ENCODE measurements around the gene IGFALS.

The IGFALS gene

DNA sequence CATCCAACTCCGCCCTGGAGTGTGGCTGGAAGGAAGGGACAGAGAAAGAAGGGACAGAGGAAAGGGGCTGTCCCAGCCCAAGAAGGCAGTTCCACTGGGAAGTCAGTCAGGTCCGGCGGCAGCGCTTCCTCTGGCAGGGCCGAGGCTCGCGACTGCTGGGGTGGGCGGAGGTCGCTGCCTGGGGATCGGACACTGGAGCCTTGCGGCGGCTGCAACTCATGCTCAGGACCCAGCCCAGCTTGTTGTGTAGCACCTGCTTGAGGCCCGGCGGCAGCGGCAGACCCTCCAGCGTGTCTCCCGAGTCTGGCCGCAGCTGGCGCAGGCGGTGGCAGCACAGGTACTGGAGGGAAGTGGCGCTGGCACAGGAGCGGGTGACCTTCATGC is 16.5 kb downstream of the IGFALS start:
- no peak for DNase-seq (ENCODE audit: low read depth)

DNA sequence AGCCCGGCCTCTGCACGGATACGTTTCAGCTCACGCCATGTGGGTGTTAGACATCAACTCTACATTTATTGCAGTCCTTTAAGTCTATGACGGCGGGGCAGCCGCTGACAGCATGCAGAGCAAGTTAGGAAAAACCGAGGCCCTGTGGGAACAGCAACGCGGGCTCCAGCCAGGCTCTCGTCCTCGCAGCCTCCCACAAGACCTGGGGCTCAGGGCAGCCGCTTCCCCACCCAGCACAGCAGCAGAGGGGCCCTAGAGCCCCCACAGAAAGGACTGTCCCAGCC is 16.9 kb downstream of the IGFALS start:
- no peak for DNase-seq (ENCODE audit: low read depth)

DNA sequence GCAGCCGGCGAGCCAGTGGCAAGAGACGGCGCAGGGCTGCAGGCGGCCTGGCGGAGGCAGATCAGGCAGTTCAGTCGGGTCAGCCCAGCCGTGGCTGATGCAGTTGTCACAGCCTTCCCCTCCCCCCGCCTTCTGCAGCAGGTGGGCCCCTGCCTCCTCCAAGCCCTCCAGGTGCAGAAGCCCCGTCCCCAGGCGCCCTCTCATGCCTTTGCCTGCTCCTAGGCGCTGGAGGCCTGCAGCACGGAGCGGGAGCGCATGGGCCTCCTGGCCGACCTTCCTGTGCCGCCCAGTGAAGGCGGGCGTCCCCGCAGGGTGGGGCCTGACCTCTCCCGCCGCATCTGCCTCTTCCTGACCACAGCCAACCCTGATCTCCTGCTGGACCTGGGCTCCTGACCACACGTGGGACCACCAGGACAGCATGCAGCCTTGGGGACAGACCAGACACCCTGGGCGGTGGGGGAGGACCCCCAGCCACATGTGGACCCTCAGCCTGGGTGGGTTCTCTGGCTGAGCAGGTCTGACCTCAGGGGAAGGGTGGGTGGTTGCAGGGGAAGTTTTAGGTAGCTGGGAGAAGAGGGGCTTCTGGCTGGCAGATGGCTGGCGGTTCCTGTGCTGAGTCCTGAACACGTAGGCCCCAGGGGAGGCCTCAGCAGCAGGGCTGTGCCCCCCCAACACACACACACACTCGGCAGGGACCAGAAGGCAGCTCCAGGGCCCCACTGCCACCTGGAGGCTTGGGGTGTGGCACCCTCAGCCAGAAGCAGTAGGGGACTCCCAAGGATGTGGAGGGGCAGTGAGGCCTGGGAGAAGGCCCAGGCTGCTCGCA is 17.4 kb downstream of the IGFALS start:
- DNase-seq (ENCODE audit: low read depth) = no peak

GRCh38 chr16:1775006-1775845 is 18.3 kb downstream of the IGFALS start:
- DNase-seq (ENCODE audit: low read depth) = no peak

GRCh38 chr16:1774448-1774780 is 19.1 kb downstream of the IGFALS start:
- no peak for DNase-seq (ENCODE audit: low read depth)

- DNase-seq (ENCODE audit: low read depth) = no peak
These were observed 19.6 kb downstream of the IGFALS start for GRCh38 chr16:1773703-1774447.

GRCh38 chr16:1772908-1773702 is 20.4 kb downstream of the IGFALS start, which contains the start of gene MRPS34:
MRPS34 (minus strand) TSS chr16:1773134; CDS start chr16:1773119, 15 bp downstream.
- peak; percentile 79 for DNase-seq (ENCODE audit: low read depth)

- peak; percentile 53 for DNase-seq (ENCODE audit: low read depth)
These were observed 21.1 kb downstream of the IGFALS start, which contains the start of gene EME2 for GRCh38 chr16:1772362-1772907. EME2 (plus strand) TSS chr16:1772810; CDS start chr16:1773228, 418 bp downstream.

DNA sequence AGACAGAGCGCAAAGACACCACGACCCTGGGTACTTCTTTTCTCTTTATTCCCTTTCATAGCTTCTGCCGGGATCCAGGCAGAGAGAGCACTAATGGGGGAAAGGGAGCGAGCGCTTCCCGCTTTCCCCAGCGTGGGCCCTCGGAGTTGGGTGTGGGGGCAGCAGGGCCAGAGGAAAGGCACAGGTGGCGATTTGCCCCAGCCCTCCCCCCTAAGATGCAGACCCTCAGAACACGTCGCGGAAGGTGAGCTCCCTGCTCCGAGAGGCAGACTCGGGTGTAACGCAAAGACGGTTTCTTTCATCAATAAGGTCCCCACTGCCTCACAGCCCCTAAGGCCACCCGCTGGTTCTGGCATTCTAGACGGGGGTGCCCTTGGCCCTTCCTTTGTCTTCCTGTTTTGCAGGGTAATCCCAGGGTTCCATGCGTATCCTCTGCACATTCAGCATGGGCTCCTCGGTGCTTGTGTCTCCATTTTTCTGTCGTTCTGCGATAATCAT is 21.6 kb downstream of the IGFALS start:
- DNase-seq (ENCODE audit: low read depth) = no peak

- DNase-seq (ENCODE audit: low read depth) = peak; percentile 79
These were observed 22.2 kb downstream of the IGFALS start, which contains the start of gene NME3 for GRCh38 chr16:1771188-1771863. NME3 (minus strand) TSS chr16:1771543; CDS start chr16:1771534, 9 bp downstream.

DNA sequence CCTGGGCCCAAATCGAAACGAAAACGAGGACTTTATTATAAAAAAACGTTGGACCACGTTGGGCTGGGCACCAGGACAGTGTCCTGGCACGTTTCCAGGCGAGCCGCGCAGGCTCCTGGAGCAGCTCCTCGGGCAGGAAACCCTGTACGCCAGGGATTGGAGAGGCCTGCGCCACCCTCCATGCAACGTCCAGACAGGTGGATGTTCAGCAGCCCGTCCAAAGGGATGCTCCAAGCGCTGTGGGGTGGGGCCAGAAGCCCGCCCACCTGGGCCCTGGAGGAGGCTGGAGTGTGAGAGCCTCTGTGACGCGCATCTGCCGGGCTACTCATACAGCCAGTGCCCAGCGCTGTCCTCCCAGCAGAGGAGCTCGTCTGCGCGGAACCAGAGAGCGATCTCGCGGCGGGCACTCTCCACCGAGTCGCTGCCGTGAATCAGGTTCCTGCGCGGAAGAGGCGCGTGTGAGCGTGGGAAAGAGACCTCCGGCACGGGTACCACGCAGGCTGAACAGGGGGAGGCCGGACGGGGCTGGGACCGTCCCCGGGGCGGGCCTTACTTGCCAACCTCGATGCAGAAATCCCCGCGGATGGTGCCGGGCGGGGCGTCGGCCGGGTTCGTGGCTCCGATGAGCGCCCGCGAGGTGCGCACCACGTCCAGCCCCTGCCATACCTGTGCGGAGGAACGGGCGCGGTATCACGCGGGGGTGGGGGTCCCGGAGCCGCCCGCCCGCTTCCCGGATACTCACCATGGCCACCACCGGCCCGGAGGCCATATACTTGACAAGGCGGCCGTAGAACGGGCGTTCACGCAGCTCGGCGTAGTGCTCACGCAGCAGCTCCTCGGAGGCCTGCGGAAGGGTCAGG is 22.9 kb downstream of the IGFALS start:
- DNase-seq (ENCODE audit: low read depth) = peak; percentile 46

DNA sequence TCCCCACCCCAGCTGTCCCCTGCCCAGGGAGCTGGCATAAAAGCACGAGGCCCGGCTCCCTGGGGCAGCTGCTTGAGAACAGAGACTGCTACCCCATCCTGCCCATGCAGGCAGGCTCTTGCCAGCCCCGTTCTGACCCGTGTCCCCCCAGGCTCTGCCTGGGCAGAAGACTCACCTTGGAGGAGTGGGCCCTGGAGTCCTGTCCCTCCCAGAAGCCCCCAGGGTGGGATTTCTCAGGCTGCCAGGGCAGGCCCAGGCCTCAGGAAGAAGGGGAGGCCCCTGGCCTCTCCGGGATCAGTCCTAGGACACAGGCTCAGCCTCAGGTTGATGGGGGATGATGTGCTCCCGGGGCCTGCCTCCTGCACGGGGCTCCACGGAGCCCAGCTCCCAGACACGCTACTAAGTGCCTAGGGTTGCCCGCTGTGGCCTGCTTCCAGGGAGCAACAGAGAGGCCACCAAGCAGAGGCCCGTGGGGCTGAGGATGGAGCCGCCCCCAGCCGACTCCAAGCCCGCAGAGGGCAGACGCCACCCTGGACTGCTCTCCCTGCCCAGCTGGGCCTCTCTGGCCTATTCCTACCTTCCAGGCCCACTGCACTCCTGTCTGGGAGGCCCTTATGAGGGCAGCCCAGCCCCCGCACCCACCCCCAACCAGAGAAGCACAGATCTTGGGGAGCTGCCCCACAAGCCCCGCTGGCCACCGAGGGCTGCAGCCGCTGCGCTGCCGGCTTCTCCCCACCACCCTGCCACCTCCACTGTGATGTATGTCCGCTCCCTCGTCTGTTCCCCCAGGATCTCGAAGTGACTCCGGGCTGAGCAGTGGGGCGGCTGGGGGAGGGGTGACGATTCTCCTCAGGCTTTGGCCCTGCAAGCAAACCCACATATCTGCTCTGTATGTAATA is 23.9 kb downstream of the IGFALS start:
- no peak for DNase-seq (ENCODE audit: low read depth)

GRCh38 chr16:1768767-1769401 is 24.6 kb downstream of the IGFALS start:
- no peak for DNase-seq (ENCODE audit: low read depth)

DNA sequence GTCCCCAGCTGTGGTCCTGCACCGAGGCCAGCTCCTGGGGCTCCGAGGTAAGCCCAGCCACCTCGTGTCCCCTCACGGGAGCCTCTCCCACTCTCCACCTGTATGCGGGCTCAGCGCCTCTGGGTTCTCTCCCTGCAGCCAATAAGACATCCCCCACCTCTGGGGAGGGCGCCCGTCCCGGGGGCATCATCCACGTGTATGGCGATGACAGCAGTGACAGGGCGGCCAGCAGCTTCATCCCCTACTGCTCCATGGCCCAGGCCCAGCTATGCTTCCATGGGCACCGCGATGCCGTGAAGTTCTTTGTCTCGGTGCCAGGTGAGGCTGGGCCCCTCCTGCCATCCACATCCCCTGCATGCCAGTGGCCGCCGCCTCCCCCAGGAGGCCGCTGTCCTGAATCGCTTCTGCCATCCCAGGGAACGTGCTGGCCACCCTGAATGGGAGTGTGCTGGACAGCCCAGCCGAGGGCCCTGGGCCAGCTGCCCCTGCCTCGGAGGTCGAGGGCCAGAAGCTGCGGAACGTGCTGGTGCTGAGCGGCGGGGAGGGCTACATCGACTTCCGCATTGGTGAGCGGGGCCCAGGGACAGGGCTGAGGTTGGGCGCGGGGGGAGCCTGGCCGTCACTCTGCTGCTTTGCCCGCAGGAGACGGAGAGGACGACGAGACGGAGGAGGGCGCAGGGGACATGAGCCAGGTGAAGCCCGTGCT is 25.3 kb downstream of the IGFALS start:
- DNase-seq (ENCODE audit: low read depth) = no peak

DNA sequence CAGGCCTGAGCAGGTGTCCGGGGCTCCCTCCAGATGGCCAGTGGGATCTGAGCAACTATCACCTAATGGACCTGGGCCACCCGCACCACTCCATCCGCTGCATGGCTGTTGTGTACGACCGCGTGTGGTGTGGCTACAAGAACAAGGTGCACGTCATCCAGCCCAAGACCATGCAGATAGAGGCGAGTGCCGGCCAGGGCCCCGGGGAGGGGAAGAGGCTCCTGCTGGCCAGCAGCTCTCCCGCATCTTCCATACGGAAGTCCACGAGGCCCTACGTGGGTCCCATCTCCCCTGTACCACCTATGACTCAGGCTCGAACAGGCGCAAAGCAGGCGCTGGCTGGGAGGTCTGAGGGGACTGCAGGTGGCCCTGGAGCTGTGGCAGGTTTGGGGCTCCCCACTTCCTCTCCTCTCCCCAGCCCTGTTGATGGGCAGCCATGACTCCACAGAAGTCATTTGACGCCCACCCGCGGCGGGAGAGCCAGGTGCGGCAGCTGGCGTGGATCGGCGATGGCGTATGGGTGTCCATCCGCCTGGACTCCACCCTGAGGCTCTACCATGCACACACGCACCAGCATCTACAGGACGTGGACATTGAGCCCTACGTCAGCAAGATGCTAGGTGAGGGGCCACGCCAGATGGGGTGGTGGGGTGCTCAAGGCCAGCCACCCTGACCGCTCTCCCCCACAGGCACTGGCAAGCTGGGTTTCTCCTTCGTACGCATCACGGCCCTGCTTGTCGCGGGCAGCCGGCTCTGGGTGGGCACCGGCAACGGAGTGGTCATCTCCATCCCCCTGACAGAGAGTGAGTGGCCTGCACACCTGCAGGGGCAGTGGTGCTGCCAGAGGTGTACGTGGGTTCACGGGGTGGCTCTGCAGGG is 26.1 kb downstream of the IGFALS start:
- no peak for DNase-seq (ENCODE audit: low read depth)

GRCh38 chr16:1766701-1767100 is 26.8 kb downstream of the IGFALS start:
- no peak for DNase-seq (ENCODE audit: low read depth)

Data from activated T-cell treated with anti-CD3 and anti-CD28 coated beads for 48 hours (primary cell).